Renal pelvis (tissue), 4 donors: Measurements from ENCODE around the gene CERK. TPM values are rescaled to one million over a fixed set of nuclear protein-coding genes. Genes with fewer than 3 reads are reported as not detected.

Experiments
- DNase-seq: peaks from one replicate; pipeline ENCODE4 v3.0.0-alpha.2; 2013
- polyA plus RNA-seq, 3 donors: library from polyadenylated mRNA; unstranded; fragments of 120-200 nt; gene quantifications; one replicate each; pipeline ENCODE4 v1.2.1, GENCODE V29; 2013; ENCODE audit not compliant: insufficient read length in 3 of 3

CERK gene
- polyA plus RNA-seq, 3 donors = 43.9 to 52.7 (median 50.7) TPM

DNA sequence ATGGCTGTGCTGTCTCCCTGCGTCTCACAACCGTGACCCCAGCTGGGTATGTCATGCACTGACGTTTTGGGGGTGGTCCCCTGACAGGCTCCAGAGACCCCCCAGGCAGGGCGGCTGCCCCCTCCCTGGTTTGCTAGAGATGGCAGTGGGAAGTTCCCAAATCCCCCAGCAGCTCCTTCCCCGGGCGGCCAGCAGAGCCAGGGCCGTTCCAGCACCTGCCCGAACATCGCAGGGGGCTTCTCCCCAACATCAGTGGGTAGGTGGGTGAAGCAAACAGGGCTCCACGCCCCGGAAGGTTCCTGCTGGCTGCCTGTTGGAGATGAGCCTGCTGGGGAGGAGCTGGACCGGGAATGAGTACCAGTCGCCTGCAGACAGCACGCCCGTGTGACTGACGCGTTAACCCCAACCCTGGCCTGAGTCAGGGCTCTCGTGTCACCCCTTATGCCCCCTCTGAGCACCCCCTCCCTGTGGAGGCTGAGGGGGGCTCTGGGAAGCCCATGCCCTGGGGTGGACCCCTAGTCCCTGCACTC is 72.2 kb downstream of the CERK start:
- no peak for DNase-seq

DNA sequence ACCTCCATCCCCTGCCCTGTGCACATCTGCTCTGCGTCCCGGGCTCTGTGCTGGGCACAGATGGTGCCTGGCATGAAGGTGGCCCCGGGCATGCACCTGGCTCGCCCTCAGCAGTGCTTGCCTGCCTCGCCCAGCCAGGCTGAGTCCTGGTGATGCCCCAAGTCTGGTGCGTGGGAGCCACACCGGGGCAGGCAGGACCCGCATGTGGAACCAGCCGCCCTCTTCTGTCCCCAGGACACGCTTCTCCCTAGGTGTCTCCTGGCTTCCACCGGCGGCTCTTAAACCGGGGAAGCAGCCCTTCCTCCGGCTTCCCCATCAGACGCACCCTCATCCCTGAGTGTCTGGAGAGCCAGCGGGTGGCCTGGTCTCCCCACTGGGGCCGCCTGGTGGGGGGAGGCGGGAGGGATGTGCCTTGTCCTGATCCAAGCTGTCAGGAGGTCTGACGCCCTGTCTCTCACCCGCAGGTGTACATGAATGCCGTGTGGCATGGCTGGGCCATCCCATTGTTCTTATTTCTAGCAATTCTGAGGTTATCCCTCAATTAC is 72.8 kb downstream of the CERK start:
- DNase-seq = no peak

DNA sequence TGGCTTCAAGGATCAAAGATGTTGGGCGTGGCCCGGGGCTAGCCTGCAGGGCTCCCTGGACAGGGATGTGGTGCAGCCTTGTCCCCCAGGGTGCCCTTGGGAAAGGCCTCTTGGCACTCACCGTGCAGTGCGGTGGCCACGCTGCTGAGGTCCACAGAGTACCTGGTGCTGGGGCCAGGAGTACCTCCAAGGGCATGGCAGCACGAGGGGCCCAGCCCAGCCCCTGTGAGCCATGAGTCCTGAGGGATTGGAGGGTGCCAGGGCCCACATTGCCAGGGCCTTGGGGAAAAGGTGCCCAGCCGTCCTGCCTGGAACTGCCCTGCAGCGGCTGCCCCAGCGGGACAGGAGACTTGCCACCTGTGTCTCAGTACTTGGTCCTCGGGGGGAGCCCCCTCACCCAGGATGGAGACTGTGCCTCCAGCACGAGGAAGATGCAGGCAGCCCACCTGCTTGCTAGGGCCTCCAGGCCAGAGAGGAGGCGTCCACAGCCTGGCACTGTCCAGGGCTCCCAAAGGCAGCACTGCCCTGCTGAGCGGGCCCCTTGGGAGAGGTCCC is 73.7 kb downstream of the CERK start:
- DNase-seq = no peak

DNA sequence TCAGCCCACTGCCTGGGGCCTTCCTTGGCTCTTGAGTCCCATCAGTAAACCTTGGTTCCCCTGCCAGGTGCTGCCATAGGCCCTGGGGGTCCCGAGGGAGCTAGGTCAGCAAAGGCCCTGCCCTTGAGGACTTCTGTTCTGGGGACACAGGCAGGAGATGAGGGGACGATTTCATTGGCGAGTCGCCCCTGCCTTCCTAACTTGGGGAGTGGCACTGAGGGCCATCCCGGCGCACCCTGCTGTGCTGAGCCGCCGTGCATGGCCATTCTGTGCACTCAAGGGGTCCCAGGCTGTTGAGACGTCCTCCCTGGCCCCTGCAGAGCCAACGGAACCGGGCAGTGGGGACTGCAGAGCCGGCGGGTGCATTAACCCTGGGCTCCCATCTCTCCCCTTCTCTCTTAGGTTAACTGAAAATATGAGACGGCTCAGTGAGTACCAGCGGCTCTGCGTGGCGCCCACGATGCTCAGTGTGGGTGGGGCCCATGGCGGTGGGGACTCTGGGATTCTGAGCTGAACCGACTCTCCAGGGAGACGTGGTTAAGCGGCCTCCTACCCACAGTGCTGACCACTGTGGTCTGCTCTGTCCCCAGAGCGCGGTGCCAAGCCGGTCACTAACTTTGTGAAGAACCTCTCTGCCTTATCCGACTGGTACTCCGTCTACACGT is 74.5 kb downstream of the CERK start:
- no peak for DNase-seq

DNA sequence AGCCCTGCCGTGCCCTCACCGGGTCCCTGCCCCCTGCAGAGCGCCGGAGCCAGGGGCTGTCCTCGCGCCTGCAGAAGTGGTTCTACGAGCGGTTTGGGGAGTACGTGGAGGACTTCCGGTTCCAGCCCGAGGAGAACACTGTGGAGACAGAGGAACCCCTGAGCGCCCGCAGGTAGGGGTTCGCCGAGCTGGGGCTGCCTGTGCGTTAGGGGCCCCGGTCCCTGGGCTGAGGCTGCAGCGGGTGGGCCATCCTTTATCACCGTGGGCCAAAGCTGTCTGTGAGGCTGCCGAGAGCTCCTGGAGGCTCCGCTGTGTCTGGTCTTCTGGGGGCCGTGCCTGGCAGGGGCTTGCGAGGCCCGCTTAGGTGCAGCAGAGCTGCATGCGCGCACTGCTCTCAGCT is 75.1 kb downstream of the CERK start:
- no peak for DNase-seq

DNA sequence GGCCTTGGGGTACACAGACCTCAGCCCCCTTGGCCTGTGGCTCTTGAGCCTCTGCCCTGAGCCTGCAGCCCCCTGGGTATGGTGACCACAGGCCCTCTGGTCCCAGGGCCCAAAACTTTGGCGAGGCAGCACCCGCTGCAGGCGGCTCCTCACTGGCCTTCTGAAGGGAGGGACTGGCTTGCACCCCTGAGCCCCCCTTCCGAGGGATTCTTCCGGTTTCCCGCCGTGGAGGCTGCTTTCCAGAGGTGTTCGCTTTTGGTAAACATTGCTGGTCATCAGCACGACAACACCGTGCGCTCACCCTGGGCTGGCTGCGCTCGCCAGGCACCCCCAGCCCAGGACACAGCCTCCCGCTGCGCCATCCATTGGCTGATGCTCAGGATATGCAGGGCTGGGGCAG is 75.8 kb downstream of the CERK start:
- no peak for DNase-seq

DNA sequence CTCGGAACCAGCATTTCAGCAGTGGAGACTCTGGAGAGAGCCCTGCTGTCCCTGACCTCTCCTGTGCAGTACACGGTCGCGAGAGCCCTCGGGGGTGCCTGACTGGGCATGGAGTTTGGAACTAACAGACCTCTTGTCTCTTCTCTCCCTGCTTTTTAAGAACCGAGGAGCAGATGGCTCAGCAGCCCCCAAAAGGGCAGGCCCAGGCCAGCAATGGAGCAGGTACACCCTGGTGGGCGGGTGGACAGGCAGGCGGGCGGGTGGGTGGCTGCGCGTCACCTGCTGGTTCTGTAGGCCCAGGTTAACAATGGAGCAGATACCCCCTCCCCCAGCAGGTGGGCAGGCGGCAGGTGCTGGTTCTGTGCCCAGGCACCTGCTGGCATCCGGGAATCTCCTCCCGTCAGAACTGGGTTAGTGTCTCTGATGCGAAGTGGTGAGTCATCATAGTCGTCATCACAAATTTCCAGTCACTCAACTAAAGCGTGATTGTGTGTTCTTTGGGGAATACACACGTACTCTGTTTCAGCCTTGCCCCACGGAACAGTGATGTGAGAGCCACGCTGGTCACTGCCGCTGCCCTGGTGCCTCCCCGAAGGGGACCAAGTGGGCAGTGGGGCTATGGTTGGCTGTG is 76.7 kb downstream of the CERK start:
- no peak for DNase-seq

DNA sequence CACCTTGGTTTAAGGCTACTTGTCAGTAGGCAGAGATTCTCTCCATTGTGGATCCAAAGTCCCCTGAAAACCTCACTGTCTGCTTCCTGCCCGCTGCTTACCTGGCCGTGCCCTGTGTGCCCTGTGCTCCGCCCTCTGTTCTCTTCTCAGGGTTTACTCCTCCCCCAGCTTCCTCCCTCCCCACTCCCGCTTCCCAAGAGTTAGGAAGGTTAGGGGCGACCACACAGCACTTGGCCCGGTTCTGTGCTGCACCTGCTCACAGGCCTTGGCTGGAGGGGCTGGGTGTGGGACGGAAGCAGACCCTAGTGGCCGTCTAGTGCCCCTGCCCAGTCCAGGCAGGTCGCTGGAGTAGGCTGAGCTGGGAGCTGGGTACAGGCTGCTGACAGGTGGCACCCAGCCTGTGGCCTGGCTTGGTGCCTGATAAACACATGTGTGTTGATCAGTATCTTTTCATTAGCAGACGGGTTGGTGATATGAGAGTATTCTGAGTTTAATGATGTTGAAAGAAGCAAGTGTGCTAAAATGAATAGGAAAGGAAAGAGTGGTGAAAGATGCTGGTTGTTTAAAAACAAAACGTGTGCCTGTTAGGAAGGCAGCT is 77.3 kb downstream of the CERK start:
- no peak for DNase-seq

DNA sequence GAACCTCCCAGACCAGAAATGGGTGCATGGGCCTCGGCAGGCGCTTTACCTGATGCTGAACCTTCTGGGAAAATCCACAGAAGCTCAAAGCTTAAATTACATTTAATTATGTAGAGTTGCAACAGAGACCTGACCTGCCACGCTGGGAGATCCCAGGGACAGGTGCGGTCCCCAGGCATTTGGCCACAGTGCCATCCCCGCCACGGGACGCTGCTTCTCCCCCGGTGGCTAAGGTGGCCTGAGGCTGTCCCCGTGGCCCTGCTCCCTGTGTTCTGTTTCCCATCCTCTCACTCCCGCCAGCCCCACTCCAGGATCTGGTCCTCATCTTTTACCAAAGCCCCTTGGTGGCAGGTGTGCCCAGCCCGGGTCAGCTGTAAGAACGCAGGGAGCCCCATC is 78.3 kb downstream of the CERK start:
- DNase-seq = no peak

DNA sequence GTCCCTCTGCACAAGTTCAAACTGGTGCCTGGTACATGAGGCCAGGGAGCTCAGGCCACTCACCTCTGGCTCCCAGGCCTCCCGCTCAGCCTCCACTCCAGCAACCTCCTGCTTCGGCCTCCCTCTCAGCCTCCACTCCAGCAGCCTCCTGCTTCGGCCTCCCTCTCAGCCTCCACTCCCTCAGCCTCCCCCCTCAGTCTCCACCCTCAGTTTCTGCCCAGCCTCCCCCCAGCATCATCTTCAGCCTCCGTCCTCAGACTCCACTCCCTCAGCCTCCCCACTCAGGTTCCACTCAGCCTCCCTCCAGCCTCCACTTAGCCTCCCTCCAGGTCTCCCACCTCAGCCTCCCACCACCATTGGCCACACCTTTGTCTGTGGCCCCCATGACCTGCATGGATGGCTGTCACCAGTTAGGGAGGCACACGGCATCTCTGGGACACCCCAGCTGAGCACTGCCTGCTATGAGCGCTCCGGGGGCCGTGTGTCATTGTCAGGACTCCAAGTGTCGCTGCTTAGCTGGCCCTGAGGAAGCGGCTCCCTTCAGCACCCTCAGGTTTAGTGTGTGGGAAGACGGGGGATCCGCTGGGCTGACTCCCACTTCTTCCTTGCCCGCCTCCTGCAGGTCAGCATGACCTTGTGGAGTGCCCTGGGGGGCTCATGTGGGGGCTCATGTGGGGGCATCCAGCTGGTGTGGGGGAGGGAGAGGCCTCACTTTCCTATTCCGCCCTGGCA is 78.8 kb downstream of the CERK start:
- DNase-seq = no peak

DNA sequence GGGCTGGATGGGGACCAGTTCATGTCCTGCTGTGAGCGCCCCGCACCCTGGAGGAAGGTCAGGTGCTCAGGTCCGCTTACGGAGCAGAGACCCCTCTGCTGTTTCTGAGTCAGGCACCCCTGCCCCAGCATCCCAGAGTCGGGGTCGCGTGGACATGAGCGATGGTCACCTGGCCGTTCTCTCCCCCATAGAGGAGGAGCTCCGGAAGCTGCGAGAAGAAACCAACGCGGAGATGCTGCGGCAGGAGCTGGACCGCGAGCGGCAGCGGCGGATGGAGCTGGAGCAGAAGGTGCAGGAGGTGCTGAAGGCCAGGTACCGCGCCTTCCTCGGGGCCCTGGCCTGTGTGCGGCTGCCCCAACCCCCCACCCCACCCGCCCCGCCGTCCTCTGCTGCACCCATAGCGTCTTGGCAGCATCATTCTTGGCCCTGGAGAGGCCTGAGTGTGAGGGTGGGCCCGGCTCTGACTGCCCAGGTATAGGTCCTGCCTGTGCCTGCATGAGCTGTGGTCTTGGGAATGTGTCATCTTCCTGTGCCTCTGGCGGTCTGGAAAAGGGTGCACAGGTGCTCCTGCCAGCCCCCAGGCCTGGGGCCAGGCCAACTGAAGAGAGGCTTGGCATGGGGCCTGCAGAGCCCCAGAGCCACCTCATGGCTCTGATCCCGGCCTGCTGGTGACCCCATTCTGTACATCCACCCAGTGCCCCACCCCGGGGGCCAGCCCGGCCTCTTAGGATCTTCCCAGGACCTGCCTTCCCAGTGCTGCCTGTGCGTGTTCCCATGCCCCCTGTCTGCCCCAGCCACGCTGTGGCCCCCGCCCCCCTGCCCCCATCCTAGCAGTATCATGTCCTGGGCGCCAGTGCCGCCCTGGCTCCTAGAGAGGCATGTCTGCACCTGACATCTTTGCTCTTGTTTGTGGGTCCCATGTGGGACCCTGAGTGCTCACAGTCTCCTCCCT is 79.8 kb downstream of the CERK start:
- DNase-seq = no peak

DNA sequence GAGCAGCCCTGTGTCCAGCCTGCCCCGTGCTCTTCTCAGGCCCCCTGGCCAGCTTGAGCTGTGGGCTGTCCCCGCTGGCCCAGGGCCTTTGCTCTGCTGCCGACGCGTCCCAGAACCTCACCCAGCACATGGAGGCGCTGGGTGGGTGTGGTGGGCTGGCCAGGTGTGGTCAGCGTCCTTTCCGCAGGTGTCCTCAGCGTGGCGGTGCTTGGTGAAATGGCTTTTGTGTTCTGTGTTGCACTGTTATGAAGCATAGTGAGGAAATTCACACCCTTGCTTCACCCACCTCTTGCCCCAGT is 80.4 kb downstream of the CERK start:
- no peak for DNase-seq

DNA sequence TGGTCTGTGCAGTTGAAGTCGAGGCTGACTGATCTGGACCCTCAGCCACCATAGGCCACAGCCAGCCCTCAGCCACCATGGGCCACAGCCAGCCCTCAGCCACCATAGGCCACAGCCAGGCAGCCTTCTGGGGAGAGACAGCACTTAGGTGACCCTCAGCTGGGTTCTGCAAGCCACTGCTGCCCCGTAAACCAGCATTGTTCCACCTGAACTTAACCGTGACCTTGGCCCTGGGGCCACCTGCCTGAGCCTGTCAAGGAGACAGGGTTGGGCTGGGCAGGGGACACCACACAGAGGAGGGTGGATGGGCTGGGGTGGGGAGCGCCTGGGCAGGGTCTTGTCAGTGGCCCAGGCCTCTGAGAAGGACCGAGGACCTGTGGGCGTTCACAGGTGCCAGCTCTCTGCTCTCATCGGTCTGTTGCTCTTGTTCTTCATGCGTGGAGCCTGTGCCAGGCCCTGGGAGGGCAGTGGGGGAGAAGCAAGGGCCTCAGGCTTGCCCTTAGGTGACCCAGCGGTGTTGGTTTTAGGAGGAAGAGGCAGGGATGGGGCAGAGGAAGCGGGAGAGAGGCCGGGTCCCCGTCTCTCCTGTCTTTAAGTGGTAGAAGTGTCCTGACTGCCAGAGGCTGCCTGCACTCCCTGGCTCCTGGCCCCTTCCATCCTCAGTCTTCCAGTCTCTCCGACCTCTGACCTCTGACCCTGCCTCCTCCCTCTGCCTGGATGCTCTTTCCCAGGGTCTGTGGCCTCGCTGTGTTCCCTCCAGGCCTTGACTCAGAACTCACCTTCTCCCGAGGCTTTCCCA is 81.0 kb downstream of the CERK start:
- no peak for DNase-seq

DNA sequence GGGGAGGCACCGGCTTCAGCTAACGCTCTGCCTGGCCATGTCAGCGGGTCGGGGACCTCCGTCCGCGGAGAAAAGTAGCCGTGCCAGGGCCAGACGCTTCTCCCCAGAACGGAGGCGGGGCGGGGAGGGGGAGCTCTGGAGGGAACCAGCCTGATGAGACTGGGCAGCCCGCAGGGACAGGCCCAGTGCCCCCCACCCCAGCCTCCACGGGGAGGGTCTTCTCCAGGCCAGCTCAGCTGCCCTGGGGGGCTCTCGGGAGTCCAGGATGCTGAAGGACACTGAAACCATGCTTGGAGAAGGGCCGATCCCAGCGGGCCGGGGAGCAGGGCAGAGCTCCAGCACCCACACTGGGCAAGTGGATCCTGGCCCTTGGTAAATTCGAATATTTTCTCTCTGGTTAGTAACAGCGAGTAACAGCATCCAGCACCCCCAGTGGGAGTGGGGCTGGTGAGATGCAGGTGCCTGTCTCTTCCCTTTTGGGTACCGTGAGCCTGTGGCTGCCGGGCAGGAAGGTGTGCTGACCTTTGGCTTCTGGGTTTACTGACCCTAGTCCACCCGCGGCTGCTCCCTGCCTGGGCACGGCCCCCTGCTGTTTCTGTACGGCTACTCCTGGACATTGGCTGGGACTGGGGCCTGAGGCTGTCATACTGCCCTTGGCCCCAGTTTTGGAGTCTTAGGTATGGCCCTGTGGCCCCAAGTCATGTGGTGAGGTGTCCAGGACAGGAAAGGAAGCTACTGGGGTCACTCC is 82.0 kb downstream of the CERK start:
- no peak for DNase-seq

DNA sequence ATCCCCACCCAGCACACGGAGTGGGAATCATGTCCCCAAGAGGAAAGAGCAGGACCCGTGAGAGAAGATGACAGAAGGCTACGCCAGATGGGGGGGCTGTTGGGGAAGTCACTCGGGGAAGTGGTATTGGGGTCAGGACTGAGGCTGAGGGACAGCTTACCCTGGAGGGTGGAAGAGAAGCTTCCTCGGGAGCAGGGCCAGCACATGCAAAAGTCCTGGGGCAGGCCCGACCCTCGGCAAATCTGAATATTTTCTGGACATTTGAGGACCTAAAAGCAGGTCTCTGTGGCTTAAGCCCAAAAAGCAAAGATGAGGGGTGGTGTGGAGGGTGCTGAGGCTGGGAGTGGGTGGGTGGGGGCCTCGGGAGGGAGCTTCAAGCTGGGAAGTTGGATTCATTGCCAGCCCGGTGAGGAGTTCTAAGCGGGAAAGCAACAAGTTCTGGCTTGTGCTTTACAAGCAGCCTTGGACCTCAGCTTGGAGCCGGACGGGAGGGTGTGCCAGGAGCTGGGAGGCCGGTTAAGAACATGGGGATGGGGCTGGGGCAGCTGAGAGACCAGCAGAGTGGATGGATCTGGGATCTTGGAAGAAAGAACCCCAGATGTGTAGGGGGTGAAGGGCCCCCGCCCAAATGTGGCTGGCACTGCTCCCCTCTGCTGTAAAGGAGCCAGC is 83.0 kb downstream of the CERK start:
- DNase-seq = no peak

DNA sequence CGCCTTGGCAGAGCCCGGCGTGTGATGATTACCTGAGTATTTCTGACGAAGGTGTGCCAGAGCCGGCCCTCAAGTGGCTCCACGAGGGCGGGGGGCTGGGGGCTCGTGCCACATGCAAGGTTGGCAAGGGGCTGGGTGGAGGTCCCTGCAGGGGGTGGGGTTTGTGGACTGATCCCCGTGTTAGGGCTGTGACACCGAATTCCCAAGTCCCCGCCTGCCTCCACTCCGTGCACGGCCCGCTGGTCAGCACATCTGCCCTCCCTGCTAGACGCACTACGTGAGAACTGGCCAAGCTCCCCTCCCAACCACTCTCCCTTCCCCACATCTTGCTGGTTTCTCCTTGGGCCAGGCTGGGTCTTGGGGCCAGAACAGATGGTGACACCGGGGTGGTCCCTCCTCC is 83.6 kb downstream of the CERK start:
- no peak for DNase-seq

DNA sequence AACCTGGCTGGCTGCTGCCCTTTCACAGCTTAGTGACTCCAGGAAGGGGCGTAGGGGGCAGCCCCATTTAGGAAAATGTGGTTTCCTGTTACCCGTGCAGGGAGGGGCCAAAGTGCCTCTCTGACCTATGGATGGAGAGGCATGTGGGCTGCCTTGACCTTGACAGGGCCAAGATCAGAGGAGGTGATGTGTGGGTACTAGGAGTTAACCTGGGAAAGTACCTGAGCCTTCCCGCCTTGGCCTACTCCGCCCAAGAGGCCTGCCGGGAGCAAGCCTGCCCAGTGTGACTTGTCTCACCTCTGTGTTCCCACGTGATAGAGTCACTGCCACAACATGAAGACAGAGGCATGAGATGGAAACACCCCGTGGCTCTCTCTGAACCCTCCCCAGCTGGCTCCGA is 84.5 kb downstream of the CERK start:
- DNase-seq = no peak

DNA sequence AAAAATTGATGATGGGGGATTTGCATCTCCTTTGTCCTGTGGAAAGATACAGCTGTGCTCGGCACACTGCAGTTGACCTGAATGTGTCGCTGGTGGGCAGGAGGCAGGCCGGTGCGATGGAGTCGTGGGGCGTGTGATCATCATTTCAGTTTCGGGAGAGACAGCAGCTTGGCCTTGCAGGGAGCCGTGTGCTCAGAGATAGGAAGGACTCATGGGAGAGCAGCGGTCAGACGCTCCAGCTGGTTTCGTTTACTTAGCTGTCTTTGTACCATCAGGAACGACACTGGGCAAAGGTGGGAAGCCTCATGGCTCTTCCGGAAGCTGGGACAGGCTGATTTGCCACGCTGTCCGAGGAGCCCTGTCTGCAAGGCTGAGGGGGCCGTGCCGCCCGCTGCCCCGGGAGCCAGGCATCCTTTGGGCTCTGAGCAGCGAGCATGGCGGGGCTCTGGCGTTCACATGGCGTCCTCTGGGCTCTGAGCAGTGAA is 85.2 kb downstream of the CERK start:
- DNase-seq = no peak
